GM12891 (cell line): ENCODE measurements around the gene LGI2.

Experiments used
- DNase-seq: peaks from one replicate; pipeline ENCODE4 v3.0.0; 2011; ENCODE audit warnings: low spot score; ENCODE audit not compliant: insufficient read length
- FAIRE-seq: peaks from 2 replicates; lab custom pipeline; 2011; peaks lifted over from hg19 to GRCh38; lab: Jason Lieb, UNC
- PAX5 ChIP-seq: IDR thresholded peaks from 2 replicates; pipeline ENCODE4 v1.6.1; 2011; ENCODE audit warnings: low read length, moderate library complexity, mild to moderate bottlenecking; ENCODE audit not compliant: insufficient read depth, severe bottlenecking
- POLR2A ChIP-seq: IDR thresholded peaks from 2 replicates; pipeline ENCODE4 v1.6.1; 2011; ENCODE audit warnings: low read depth, low read length, control low read depth
- POLR2AphosphoS5 ChIP-seq: IDR thresholded peaks from 2 replicates; pipeline ENCODE4 v1.6.1; 2011; ENCODE audit warnings: low read depth, low read length, control low read depth
- POU2F2 ChIP-seq: IDR thresholded peaks from 2 replicates; pipeline ENCODE4 v1.6.1; 2011; ENCODE audit warnings: low read depth, mild to moderate bottlenecking, control low read depth, low read length, moderate library complexity
- SPI1 ChIP-seq: IDR thresholded peaks from 2 replicates; pipeline ENCODE4 v1.6.1; 2011; ENCODE audit warnings: low read depth, low read length, control low read depth
- TAF1 ChIP-seq: IDR thresholded peaks from 2 replicates; pipeline ENCODE4 v1.6.1; 2011; ENCODE audit warnings: low read depth, low read length, control low read depth

LGI2 gene

GRCh38 chr4:24968992-24969391 is 61.8 kb downstream of the LGI2 start:
- TF ChIP-seq POU2F2, result no peak
- TF ChIP-seq TAF1, result no peak
- no peak for TF ChIP-seq SPI1
- TF ChIP-seq POLR2AphosphoS5, result no peak
- no peak for TF ChIP-seq POLR2A
- TF ChIP-seq PAX5, result no peak
- DNase-seq (no peak), FAIRE-seq (no peak)

- no peak for TF ChIP-seq TAF1
- no peak for TF ChIP-seq PAX5
- no peak for TF ChIP-seq SPI1
- TF ChIP-seq POU2F2, result no peak
- TF ChIP-seq POLR2AphosphoS5, result no peak
- no peak for TF ChIP-seq POLR2A
- DNase-seq (no peak), FAIRE-seq (no peak)
These were observed 62.5 kb downstream of the LGI2 start for GRCh38 chr4:24968278-24968677.

GRCh38 chr4:24967346-24967745 is 63.4 kb downstream of the LGI2 start:
- no peak for FAIRE-seq
- no peak for DNase-seq
- TF ChIP-seq TAF1 (no peak), POU2F2 (no peak), POLR2A (no peak), POLR2AphosphoS5 (no peak), PAX5 (no peak), SPI1 (no peak)

GRCh38 chr4:24966076-24966475 is 64.7 kb downstream of the LGI2 start:
- TF ChIP-seq POU2F2 (no peak), POLR2AphosphoS5 (no peak), PAX5 (no peak)
- DNase-seq (no peak), FAIRE-seq (no peak)

- no peak for TF ChIP-seq TAF1
- TF ChIP-seq SPI1, result no peak
- no peak for TF ChIP-seq POLR2A
- no peak for TF ChIP-seq POU2F2
- no peak for TF ChIP-seq POLR2AphosphoS5
- TF ChIP-seq PAX5, result no peak
- no peak for DNase-seq
- FAIRE-seq, result no peak
These were observed 65.1 kb downstream of the LGI2 start for GRCh38 chr4:24965627-24966026.

- no peak for TF ChIP-seq PAX5
- no peak for TF ChIP-seq POU2F2
- no peak for TF ChIP-seq POLR2AphosphoS5
- TF ChIP-seq SPI1, result no peak
- TF ChIP-seq POLR2A, result no peak
- TF ChIP-seq TAF1, result no peak
- FAIRE-seq, result no peak
- DNase-seq, result no peak
These were observed 67.5 kb downstream of the LGI2 start for GRCh38 chr4:24963277-24963676.

- FAIRE-seq (no peak), DNase-seq (no peak)
- TF ChIP-seq SPI1 (no peak), POLR2A (no peak), PAX5 (no peak), POU2F2 (no peak), TAF1 (no peak), POLR2AphosphoS5 (no peak)
These were observed 72.9 kb downstream of the LGI2 start for GRCh38 chr4:24957886-24958285.

GRCh38 chr4:24956763-24957162 is 74.0 kb downstream of the LGI2 start:
- DNase-seq (no peak), FAIRE-seq (no peak)
- TF ChIP-seq POLR2AphosphoS5 (no peak), POLR2A (no peak), POU2F2 (no peak), PAX5 (no peak), SPI1 (no peak), TAF1 (no peak)

GRCh38 chr4:24956091-24956490 is 74.7 kb downstream of the LGI2 start:
- FAIRE-seq (no peak), DNase-seq (no peak)
- TF ChIP-seq TAF1 (no peak), SPI1 (no peak)

- DNase-seq (no peak), FAIRE-seq (no peak)
- TF ChIP-seq POLR2A (no peak), POLR2AphosphoS5 (no peak), POU2F2 (no peak), SPI1 (no peak), TAF1 (no peak), PAX5 (no peak)
These were observed 78.1 kb downstream of the LGI2 start for GRCh38 chr4:24952667-24953066.

GRCh38 chr4:24949970-24950369 is 80.8 kb downstream of the LGI2 start:
- TF ChIP-seq POU2F2 (no peak), TAF1 (no peak), SPI1 (no peak), POLR2AphosphoS5 (no peak), PAX5 (no peak), POLR2A (no peak)
- DNase-seq, result no peak
- no peak for FAIRE-seq
